Astrocyte (in vitro differentiated cells and primary cell): ENCODE measurements around the gene CHAF1A. TPM values are rescaled to one million over a fixed set of nuclear protein-coding genes. Genes with fewer than 3 reads are reported as not detected.

Experiments used
- DNase-seq: peaks from one replicate; pipeline ENCODE4 v3.0.0-alpha.2; 2010; ENCODE audit warnings: low read depth
- FAIRE-seq: peaks from 2 replicates; lab custom pipeline; 2011; peaks lifted over from hg19 to GRCh38; lab: Jason Lieb, UNC
- H2AFZ ChIP-seq: 2 replicates; pipeline ENCODE4 v1.6.0; 2012; ENCODE audit warnings: low read depth, low read length, inconsistent platforms
- H3K27ac ChIP-seq: 2 replicates; pipeline ENCODE4 v1.5.1; 2011; ENCODE audit warnings: low read depth, low read length, inconsistent platforms
- H3K27me3 ChIP-seq: 2 replicates; pipeline ENCODE4 v1.6.0; 2011; ENCODE audit warnings: low read length, inconsistent platforms; ENCODE audit not compliant: insufficient read depth
- H3K36me3 ChIP-seq: 2 replicates; pipeline ENCODE4 v1.5.1; 2011; ENCODE audit warnings: low read length, inconsistent platforms; ENCODE audit not compliant: insufficient read depth
- H3K4me1 ChIP-seq: 2 replicates; pipeline ENCODE4 v1.5.1; 2011; ENCODE audit warnings: low read length, inconsistent platforms; ENCODE audit not compliant: insufficient read depth
- H3K4me2 ChIP-seq: 2 replicates; pipeline ENCODE4 v1.6.0; 2012; ENCODE audit warnings: low read length, inconsistent platforms
- H3K4me3 ChIP-seq: 2 replicates; pipeline ENCODE4 v1.5.1; 2011; ENCODE audit warnings: low read depth, mild to moderate bottlenecking, low read length, inconsistent platforms; ENCODE audit not compliant: insufficient read depth
- H3K79me2 ChIP-seq: 2 replicates; pipeline ENCODE4 v1.6.0; 2012; ENCODE audit warnings: mild to moderate bottlenecking, low read length, inconsistent platforms; ENCODE audit not compliant: insufficient read depth
- H3K9ac ChIP-seq: 2 replicates; pipeline ENCODE4 v1.6.0; 2012; ENCODE audit warnings: mild to moderate bottlenecking, low read length, inconsistent platforms
- H3K9me3 ChIP-seq: 2 replicates; pipeline ENCODE4 v1.5.1; 2012; ENCODE audit warnings: low read depth, mild to moderate bottlenecking, low read length, inconsistent platforms; ENCODE audit not compliant: insufficient read depth
- H4K20me1 ChIP-seq: 2 replicates; pipeline ENCODE4 v1.6.0; 2012; ENCODE audit warnings: low read length, inconsistent platforms; ENCODE audit not compliant: insufficient read depth
- H3K27ac Mint-ChIP-seq: one replicate; pipeline ENCODE4 v1.8.0; 2021; ENCODE audit warnings: mild to moderate bottlenecking, mixed read lengths; ENCODE audit not compliant: unreplicated experiment
- H3K27me3 Mint-ChIP-seq: one replicate; pipeline ENCODE4 v1.8.0; 2021; ENCODE audit warnings: low read depth, mixed read lengths; ENCODE audit not compliant: unreplicated experiment
- H3K36me3 Mint-ChIP-seq: one replicate; pipeline ENCODE4 v1.8.0; 2021; ENCODE audit warnings: low read depth, mixed read lengths; ENCODE audit not compliant: unreplicated experiment
- H3K4me1 Mint-ChIP-seq: one replicate; pipeline ENCODE4 v1.8.0; 2021; ENCODE audit warnings: low read depth, mixed read lengths; ENCODE audit not compliant: unreplicated experiment
- H3K4me3 Mint-ChIP-seq: one replicate; pipeline ENCODE4 v1.8.0; 2021; ENCODE audit warnings: mild to moderate bottlenecking, moderate library complexity, mixed read lengths; ENCODE audit not compliant: unreplicated experiment
- H3K9me3 Mint-ChIP-seq: one replicate; pipeline ENCODE4 v1.8.0; 2021; ENCODE audit warnings: mild to moderate bottlenecking, mixed read lengths; ENCODE audit not compliant: unreplicated experiment
- CTCF ChIP-seq: IDR thresholded peaks from 2 replicates; pipeline ENCODE4 v1.5.1; 2011; ENCODE audit warnings: low read depth, mild to moderate bottlenecking, inconsistent platforms, low read length, moderate library complexity; ENCODE audit not compliant: insufficient read depth
- EZH2 ChIP-seq: IDR thresholded peaks from 2 replicates; pipeline ENCODE4 v1.6.1; 2012; ENCODE audit warnings: mild to moderate bottlenecking, low read length, inconsistent platforms; ENCODE audit not compliant: insufficient read depth
- total RNA-seq: library from RNA; stranded (reverse); gene quantifications from 2 replicates; pipeline ENCODE4 v1.2.1, GENCODE V29; 2021

CHAF1A gene
- total RNA-seq, 1 donor from 2014 or later: 8.5 TPM

- H3K4me2 ChIP-seq: no peak overlapping the region
- peaks cover 11% of the 10 kb centered on the region for H3K36me3 ChIP-seq
- no peak overlapping the region for H3K4me3 ChIP-seq
- Mint-ChIP-seq H3K4me3 (no peak overlapping the region), H3K27me3 (no peaks in the 10 kb centered on the region), H3K27ac (no peak overlapping the region), H3K9me3 (no peaks in the 10 kb centered on the region), H3K4me1 (no peaks in the 10 kb centered on the region), H3K36me3 (peaks cover 17% of the 10 kb centered on the region)
- no peak overlapping the region for H2AFZ ChIP-seq
- no peaks in the 10 kb centered on the region for H3K9me3 ChIP-seq
- TF ChIP-seq EZH2 (no peak), CTCF (no peak)
- no peaks in the 10 kb centered on the region for H3K79me2 ChIP-seq
- no peak overlapping the region for H3K27ac ChIP-seq
- DNase-seq (no peak), FAIRE-seq (no peak)
- H3K9ac ChIP-seq: no peak overlapping the region
- no peaks in the 10 kb centered on the region for H3K4me1 ChIP-seq
- no peaks in the 10 kb centered on the region for H4K20me1 ChIP-seq
- no peaks in the 10 kb centered on the region for H3K27me3 ChIP-seq
Measured at GRCh38 chr19:4430760-4431159, 28.3 kb downstream of the CHAF1A start.

GRCh38 chr19:4431296-4431695 lies 28.9 kb downstream of the CHAF1A start:
- Histone ChIP-seq H3K79me2 (no peaks in the 10 kb centered on the region), H3K4me2 (no peak overlapping the region), H3K4me1 (no peaks in the 10 kb centered on the region), H2AFZ (no peak overlapping the region), H4K20me1 (no peaks in the 10 kb centered on the region), H3K9me3 (no peaks in the 10 kb centered on the region), H3K27me3 (no peaks in the 10 kb centered on the region), H3K36me3 (peaks cover 11% of the 10 kb centered on the region), H3K9ac (no peak overlapping the region), H3K4me3 (no peak overlapping the region), H3K27ac (no peak overlapping the region)
- H3K27ac Mint-ChIP-seq: no peak overlapping the region
- TF ChIP-seq CTCF (no peak), EZH2 (no peak)
- H3K4me3 Mint-ChIP-seq: no peak overlapping the region
- no peak for DNase-seq
- FAIRE-seq: no peak
- H3K36me3 Mint-ChIP-seq: peaks cover 17% of the 10 kb centered on the region
- no peaks in the 10 kb centered on the region for H3K9me3 Mint-ChIP-seq
- H3K27me3 Mint-ChIP-seq: no peaks in the 10 kb centered on the region
- H3K4me1 Mint-ChIP-seq: no peaks in the 10 kb centered on the region

GRCh38 chr19:4431808-4432674 lies 29.6 kb downstream of the CHAF1A start:
- Histone ChIP-seq H3K79me2 (no peaks in the 10 kb centered on the region), H3K36me3 (peaks cover 11% of the 10 kb centered on the region), H4K20me1 (no peaks in the 10 kb centered on the region), H3K4me2 (no peak overlapping the region), H3K4me1 (no peaks in the 10 kb centered on the region), H2AFZ (no peak overlapping the region), H3K27me3 (no peaks in the 10 kb centered on the region), H3K27ac (no peak overlapping the region), H3K4me3 (no peak overlapping the region), H3K9ac (no peak overlapping the region), H3K9me3 (no peaks in the 10 kb centered on the region)
- Mint-ChIP-seq H3K9me3 (no peaks in the 10 kb centered on the region), H3K4me3 (no peak overlapping the region), H3K4me1 (no peaks in the 10 kb centered on the region), H3K27me3 (no peaks in the 10 kb centered on the region), H3K36me3 (peaks cover 17% of the 10 kb centered on the region), H3K27ac (no peak overlapping the region)
- TF ChIP-seq CTCF: no peak
- TF ChIP-seq EZH2: no peak
- DNase-seq: no peak
- FAIRE-seq: no peak
